ENCODE measurements around the gene CSE1L. TPM values are rescaled to one million over a fixed set of nuclear protein-coding genes. Genes with fewer than 3 reads are reported as not detected.
A peak's percentile ranks its signal among the peaks of the same experiment; 100 is the strongest.

Gene CSE1L
- total RNA-seq, 1 experiment from 2014 or later = 246 TPM

DNA sequence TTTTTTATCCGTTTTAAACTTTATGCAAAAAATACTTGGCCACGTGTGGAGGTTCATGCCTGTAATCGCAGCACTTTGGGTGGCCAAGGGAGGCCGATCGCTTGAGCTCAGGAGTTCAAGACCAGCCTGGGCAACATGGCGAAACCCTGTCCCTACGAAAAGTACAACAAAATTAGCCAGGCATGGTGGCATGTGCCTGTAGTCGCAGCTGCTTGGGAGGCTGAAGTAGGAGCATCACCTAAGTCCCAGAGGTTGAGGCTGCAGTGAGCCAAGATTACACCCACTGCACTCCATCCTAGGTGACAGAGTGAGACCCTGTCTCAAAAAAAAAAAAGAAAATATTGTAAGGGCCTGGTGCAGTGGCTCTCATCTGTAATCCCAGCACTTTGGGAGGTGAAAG is 45.0 kb downstream of the CSE1L start:
- H4K20me1 ChIP-seq (ENCODE audit: control insufficient read depth, insufficient read depth, insufficient read length) = no peaks in the 10 kb centered on the region
- WGBS (ENCODE audit: extremely low coverage, insufficient read length, low lambda C conversion rate) = no CpG with 5 or more reads among the region's 8 CpGs
- no peak for DNase-seq
- H3K27me3 ChIP-seq (ENCODE audit: insufficient read depth, low read length) = no peaks in the 10 kb centered on the region
- no peak overlapping the region for H3K9ac ChIP-seq (ENCODE audit: extremely low read depth, insufficient read length, low read length)
- Mint-ChIP-seq H3K4me3 (no peak overlapping the region), H3K9me3 (no peaks in the 10 kb centered on the region), H3K36me3 (ENCODE audit: insufficient read depth in 1 of 3, low read depth in 3 of 3) (peaks cover 53 to 98% (median 97%) of the 10 kb centered on the region in 3 experiments; a peak in 6 of 7 replicates), H3K4me1 (no peaks in the 10 kb centered on the region), H3K27me3 (ENCODE audit: low read depth) (no peaks in the 10 kb centered on the region), H3K27ac (peak overlapping the region in 1 of 3 experiments; percentile 52; a peak in 1 of 7 replicates)
- H2BK20ac ChIP-seq (ENCODE audit: low read depth, low read length, poor library complexity, severe bottlenecking) = no peak overlapping the region
- H3K23me2 ChIP-seq (ENCODE audit: insufficient read length, low read depth, low read length, poor library complexity, severe bottlenecking) = no peaks in the 10 kb centered on the region
- H3K27ac ChIP-seq (ENCODE audit: insufficient read length, low read depth, low read length) = no peak overlapping the region
- no peak overlapping the region for H2AK5ac ChIP-seq (ENCODE audit: insufficient read length, low read length)
- H4K5ac ChIP-seq (ENCODE audit: insufficient read length, low read depth, low read length) = no peak overlapping the region
- H3K4ac ChIP-seq (ENCODE audit: low read depth, low read length) = no peak overlapping the region
- no peak overlapping the region for H3K56ac ChIP-seq (ENCODE audit: insufficient read length, low read depth, low read length)
- no peak overlapping the region for H3K14ac ChIP-seq (ENCODE audit: insufficient read depth, low read length)
- H3K4me2 ChIP-seq (ENCODE audit: insufficient read depth, insufficient read length, low read length) = no peak overlapping the region
- H3K79me1 ChIP-seq (ENCODE audit: insufficient read depth, low read depth, low read length, poor library complexity, severe bottlenecking) = no peaks in the 10 kb centered on the region
- no peak overlapping the region for H3T11ph ChIP-seq (ENCODE audit: low read length)
- H2BK15ac ChIP-seq (ENCODE audit: low read depth, low read length) = no peak overlapping the region
- 0 out of 2 replicates have a peak, but pooled peaks cover 2% of the 10 kb centered on the region for H3K79me2 ChIP-seq (ENCODE audit: insufficient read depth, low read length)
- no peak overlapping the region for H2BK5ac ChIP-seq (ENCODE audit: insufficient read length, low read length)
- no peak overlapping the region for H2BK120ac ChIP-seq (ENCODE audit: low read depth, low read length, poor library complexity, severe bottlenecking)
- H4K8ac ChIP-seq (replicated peaks; ENCODE audit: insufficient read length, low read depth, low read length) = no peak overlapping the region
- no peak overlapping the region for H2BK12ac ChIP-seq (ENCODE audit: insufficient read length, low read depth, low read length)
- H2AFZ ChIP-seq (ENCODE audit: low read length) = no peak overlapping the region
- H4K91ac ChIP-seq (ENCODE audit: insufficient read length, low read depth, low read length) = no peak overlapping the region
- H3K23ac ChIP-seq (ENCODE audit: insufficient read length, low read depth, low read length) = no peak overlapping the region
- no peak for TF ChIP-seq CTCF (conservative IDR thresholded peaks at IDR 0.05)
- H3K9me3 ChIP-seq (ENCODE audit: control insufficient read depth, low read depth, low read length) = no peaks in the 10 kb centered on the region
- H3K18ac ChIP-seq (ENCODE audit: insufficient read length, low read depth, low read length) = no peak overlapping the region
- H3K4me1 ChIP-seq (ENCODE audit: insufficient read depth, low read length) = no peaks in the 10 kb centered on the region

All from H9 (cell line).